Lung (tissue), 12 donors: Measurements from ENCODE around the gene CCDC157. TPM values are rescaled to one million over a fixed set of nuclear protein-coding genes. Genes with fewer than 3 reads are reported as not detected.

Source experiments
- ATAC-seq: fragments of 200-7000 bp; cut with Tn5 transposase; one replicate; pipeline ENCODE4 v1.9.1; 2020; ENCODE audit warnings: moderate number of reproducible peaks; ENCODE audit not compliant: insufficient read depth, low FRiP score
- DNase-seq, 3 donors: peaks; one replicate each; pipeline ENCODE4 v3.0.0-alpha.2; 2013 to 2017
- H3K27ac ChIP-seq, 2 donors: one replicate each; pipeline ENCODE4 v1.5.1; 2013; ENCODE audit warnings: mild to moderate bottlenecking in 2 of 2, moderate library complexity in 2 of 2, control low read depth in 1 of 2, inconsistent platforms in 1 of 2, low read depth in 1 of 2, low read length in 1 of 2
- H3K27me3 ChIP-seq, 3 donors: one replicate each; pipeline ENCODE4 v1.5.1; 2013; ENCODE audit warnings: low read length in 2 of 3; ENCODE audit not compliant: control insufficient read depth in 3 of 3, insufficient read depth in 3 of 3
- H3K36me3 ChIP-seq, 4 donors: one replicate each; pipeline ENCODE4 v1.5.1; 2013; ENCODE audit warnings: low read length in 4 of 4, mild to moderate bottlenecking in 1 of 4, moderate library complexity in 1 of 4; ENCODE audit not compliant: control insufficient read depth in 4 of 4, insufficient read depth in 4 of 4
- H3K4me1 ChIP-seq, 5 donors: one replicate each; pipeline ENCODE4 v1.5.1; 2013; ENCODE audit warnings: low read length in 5 of 5, mild to moderate bottlenecking in 2 of 5, moderate library complexity in 1 of 5; ENCODE audit not compliant: control insufficient read depth in 5 of 5, insufficient read depth in 5 of 5
- H3K4me3 ChIP-seq: one replicate; pipeline ENCODE4 v1.5.1; 2013; ENCODE audit warnings: mild to moderate bottlenecking, control low read depth, moderate library complexity
- H3K9ac ChIP-seq, 2 donors: one replicate each; pipeline ENCODE4 v1.5.1; 2013; ENCODE audit warnings: low read length in 2 of 2, control low read depth in 1 of 2; ENCODE audit not compliant: insufficient read depth in 1 of 2
- H3K9me3 ChIP-seq, 4 donors: one replicate each; pipeline ENCODE4 v1.5.1; 2013; ENCODE audit warnings: low read length in 3 of 4, mild to moderate bottlenecking in 1 of 4, moderate library complexity in 1 of 4; ENCODE audit not compliant: control insufficient read depth in 4 of 4, insufficient read depth in 3 of 4
- whole genome bisulfite sequencing, 2 donors: extraction: QIAGEN DNeasy Blood & Tissue Kit; methylation state at CpG; one replicate each; pipeline ENCODE4 v1.1.7; 2013; 5-methylcytosine and 5-hydroxymethylcytosine counted together
- polyA plus RNA-seq, 2 donors: library from polyadenylated mRNA; stranded (reverse); fragments of 200-250 nt; gene quantifications; one replicate each; pipeline ENCODE4 v1.2.1, GENCODE V29; 2013
- total RNA-seq, 2 donors: library from RNA; depleted of rRNA in 1 of 2; stranded (reverse); fragments of >200 nt in 1 of 2; gene quantifications; one replicate each; pipeline ENCODE4 v1.2.1, GENCODE V29; 2014 to 2021
- TF ChIP-seq, protein P1 (sequence below): IDR thresholded peaks from 2 replicates; pipeline ENCODE4 v1.5.1; 2012; ENCODE audit warnings: mild to moderate bottlenecking; ENCODE audit errors: control extremely low read depth, extremely low read depth
- donor health status: control.
- donor health status: control.
- donor health status: Bipolar disorder and iron deficiency.
- donor health status: healthy.
- donor health status: DM: yes; HTN: yes; CAD: no.

The CCDC157 gene
- total and polyA plus RNA-seq, 4 donors = 4.1 to 11.9 (median 8.5) TPM

GRCh38 chr22:30408388-30409102 lies 51.7 kb downstream of the CCDC157 start:
- no peak overlapping the region for H3K27ac ChIP-seq
- H3K9ac ChIP-seq = no peak overlapping the region
- H3K4me3 ChIP-seq = no peak overlapping the region
- TF ChIP-seq, protein P1, sequence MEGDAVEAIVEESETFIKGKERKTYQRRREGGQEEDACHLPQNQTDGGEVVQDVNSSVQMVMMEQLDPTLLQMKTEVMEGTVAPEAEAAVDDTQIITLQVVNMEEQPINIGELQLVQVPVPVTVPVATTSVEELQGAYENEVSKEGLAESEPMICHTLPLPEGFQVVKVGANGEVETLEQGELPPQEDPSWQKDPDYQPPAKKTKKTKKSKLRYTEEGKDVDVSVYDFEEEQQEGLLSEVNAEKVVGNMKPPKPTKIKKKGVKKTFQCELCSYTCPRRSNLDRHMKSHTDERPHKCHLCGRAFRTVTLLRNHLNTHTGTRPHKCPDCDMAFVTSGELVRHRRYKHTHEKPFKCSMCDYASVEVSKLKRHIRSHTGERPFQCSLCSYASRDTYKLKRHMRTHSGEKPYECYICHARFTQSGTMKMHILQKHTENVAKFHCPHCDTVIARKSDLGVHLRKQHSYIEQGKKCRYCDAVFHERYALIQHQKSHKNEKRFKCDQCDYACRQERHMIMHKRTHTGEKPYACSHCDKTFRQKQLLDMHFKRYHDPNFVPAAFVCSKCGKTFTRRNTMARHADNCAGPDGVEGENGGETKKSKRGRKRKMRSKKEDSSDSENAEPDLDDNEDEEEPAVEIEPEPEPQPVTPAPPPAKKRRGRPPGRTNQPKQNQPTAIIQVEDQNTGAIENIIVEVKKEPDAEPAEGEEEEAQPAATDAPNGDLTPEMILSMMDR = no peak
- H3K27me3 ChIP-seq = no peaks in the 10 kb centered on the region
- no peaks in the 10 kb centered on the region for H3K4me1 ChIP-seq
- no peak for DNase-seq
- ATAC-seq = no peak
- peaks cover 0 to 1% (median 0%) of the 10 kb centered on the region in 4 donors for H3K9me3 ChIP-seq
- H3K36me3 ChIP-seq = peaks cover 2 to 26% (median 17%) of the 10 kb centered on the region in 4 donors
- 79 to 86% methylated on average over 13 of the region's 13 CpGs for whole genome bisulfite sequencing, 2 donors

GRCh38 chr22:30411780-30412179 lies 55.0 kb downstream of the CCDC157 start:
- DNase-seq (no peak), ATAC-seq (no peak)
- Histone ChIP-seq H3K9ac (no peak overlapping the region), H3K4me1 (no peaks in the 10 kb centered on the region), H3K36me3 (peaks cover 8 to 30% (median 24%) of the 10 kb centered on the region in 4 donors), H3K9me3 (peaks cover 0 to 1% (median 0%) of the 10 kb centered on the region in 4 donors), H3K27ac (no peak overlapping the region), H3K4me3 (no peak overlapping the region), H3K27me3 (no peaks in the 10 kb centered on the region)
- WGBS, 2 donors = 79 to 89% methylated on average over 3 of the region's 3 CpGs
- TF ChIP-seq, protein P1 = no peak

DNA sequence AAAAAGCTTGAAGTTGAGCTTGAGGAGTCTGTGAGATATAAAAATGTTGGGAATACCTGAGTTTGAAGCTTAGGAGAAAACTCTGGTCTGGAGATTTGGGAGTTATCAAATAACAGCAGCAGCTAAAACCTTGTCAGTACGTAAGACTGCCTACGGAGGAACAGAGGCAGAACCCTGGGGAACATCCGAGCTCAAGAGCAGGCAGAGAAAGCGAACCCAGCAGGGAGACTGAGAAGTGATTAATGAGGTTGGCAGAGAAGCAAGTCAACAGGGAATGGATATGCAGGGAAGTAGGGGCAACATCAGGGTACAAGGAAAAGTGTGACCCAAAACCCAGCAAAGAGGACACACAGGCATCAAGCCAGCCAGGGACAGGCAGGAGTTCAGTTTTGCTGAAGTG lies 56.2 kb downstream of the CCDC157 start:
- no peaks in the 10 kb centered on the region for H3K27me3 ChIP-seq
- no peak overlapping the region for H3K4me3 ChIP-seq
- no peak overlapping the region for H3K27ac ChIP-seq
- DNase-seq (no peak), ATAC-seq (no peak)
- TF ChIP-seq, protein P1 = no peak
- H3K36me3 ChIP-seq = peaks cover 8 to 30% (median 23%) of the 10 kb centered on the region in 4 donors
- H3K9ac ChIP-seq = no peak overlapping the region
- H3K4me1 ChIP-seq = no peaks in the 10 kb centered on the region
- WGBS, 2 donors = 91 to 95% methylated on average over 4 of the region's 4 CpGs
- H3K9me3 ChIP-seq = peaks cover 0 to 1% (median 0%) of the 10 kb centered on the region in 4 donors
